NCI-H2107 (cell line): ENCODE results near the gene KLLN.
"Not testable (repeated sequence)": the region's sequence is repeated elsewhere in the genome, so short reads cannot be mapped to it uniquely, and the experiment has no call there.

Experiments used
- DNase-seq: peaks from one replicate; lab custom pipeline; 2025; lab: John Stamatoyannopoulos, UW

Gene KLLN

GRCh38 chr10:87842220-87842641 lies 21.1 kb downstream of the KLLN start:
- no peak for DNase-seq

GRCh38 chr10:87841186-87841585 lies 22.1 kb downstream of the KLLN start:
- DNase-seq = no peak

GRCh38 chr10:87838650-87839049 lies 24.7 kb downstream of the KLLN start:
- DNase-seq = no peak

GRCh38 chr10:87837445-87837844 lies 25.9 kb downstream of the KLLN start:
- no peak for DNase-seq

GRCh38 chr10:87836098-87836497 lies 27.2 kb downstream of the KLLN start:
- DNase-seq = no peak

GRCh38 chr10:87829986-87830729 lies 33.2 kb downstream of the KLLN start:
- DNase-seq = no peak

GRCh38 chr10:87829051-87829450 lies 34.3 kb downstream of the KLLN start:
- not testable (repeated sequence) for DNase-seq

GRCh38 chr10:87827681-87828080 lies 35.7 kb downstream of the KLLN start:
- DNase-seq = no peak

GRCh38 chr10:87826653-87827052 lies 36.7 kb downstream of the KLLN start:
- no peak for DNase-seq

- DNase-seq = no peak
Observed at GRCh38 chr10:87819289-87819585, 44.1 kb downstream of the KLLN start.

GRCh38 chr10:87818505-87819288 lies 44.6 kb downstream of the KLLN start:
- DNase-seq = no peak

GRCh38 chr10:87817609-87818504 lies 45.5 kb downstream of the KLLN start, which contains the start of gene ATAD1:
ATAD1 (minus strand) TSS chr10:87818226; CDS start chr10:87814599, 3,627 bp downstream.
- peak; percentile 58 for DNase-seq

- DNase-seq = no peak
Observed at GRCh38 chr10:87816898-87817608, 46.3 kb downstream of the KLLN start.

GRCh38 chr10:87816163-87816897 lies 47.0 kb downstream of the KLLN start:
- DNase-seq = no peak
